H1 (cell line): ENCODE data around the gene MARK3. TPM values are rescaled to one million over a fixed set of nuclear protein-coding genes. Genes with fewer than 3 reads are reported as not detected.

Experiments used
- BCL11A ChIP-seq, 2 experiments: IDR thresholded peaks; one replicate each; pipeline ENCODE4 v1.6.1; 2011; ENCODE audit warnings: low read depth in 2 of 2, low read length in 2 of 2, mild to moderate bottlenecking in 2 of 2
- CTBP2 ChIP-seq: IDR thresholded peaks from 2 replicates; pipeline ENCODE4 v1.7.0; 2011; ENCODE audit warnings: borderline replicate concordance, mild to moderate bottlenecking, moderate library complexity, mixed read lengths, low read length; ENCODE audit not compliant: insufficient read depth, insufficient read length
- FOSL1 ChIP-seq: IDR thresholded peaks from 2 replicates; pipeline ENCODE4 v1.6.1; 2011; ENCODE audit warnings: mild to moderate bottlenecking, low read depth, low read length, moderate library complexity; ENCODE audit not compliant: insufficient read depth
- HDAC2 ChIP-seq, 2 experiments: fragments of 300-600 bp in 1 of 2; sonication (generic) in 1 of 2; IDR thresholded peaks; 2 replicates each; pipeline ENCODE4 v1.6.1; 2011 to 2012; ENCODE audit warnings: low read depth in 2 of 2, low read length in 2 of 2, mild to moderate bottlenecking in 2 of 2, moderate library complexity in 2 of 2, borderline replicate concordance in 1 of 2, inconsistent platforms in 1 of 2
- SRF ChIP-seq: IDR thresholded peaks from 2 replicates; pipeline ENCODE4 v1.6.1; 2011; ENCODE audit warnings: mild to moderate bottlenecking, low read depth, low read length, moderate library complexity
- polyA plus RNA-seq, 7 experiments: library from polyadenylated mRNA; depleted of rRNA in 3 of 7; stranded (reverse) in 5 of 7; unstranded in 2 of 7; fragments of >200 nt in 5 of 7; fragments of 200-250 nt in 2 of 7; gene quantifications; 1 replicate in 5 of 7; 2 replicates in 1 of 7; 4 replicates in 1 of 7; pipeline versions ENCODE4 v1.2.1 to v1.2.3, GENCODE V29; 2011 to 2013; ENCODE audit warnings: missing spikeins in 2 of 7, mixed read lengths in 2 of 7
- total RNA-seq: library from RNA; stranded (reverse); fragmentation: NEBNext Ultra II Directional; extraction: Animal tissue kit (Norgen Biotek cat#: 25700); gene quantifications from 2 replicates; pipeline ENCODE4 v1.2.1, GENCODE V29; 2021
- TF ChIP-seq, protein P1 (sequence below): fragments of 300-600 bp; sonication (generic); IDR thresholded peaks from 2 replicates; pipeline ENCODE4 v1.7.1; 2012; ENCODE audit warnings: low read length, moderate library complexity, mild to moderate bottlenecking, inconsistent platforms; ENCODE audit not compliant: insufficient replicate concordance
- TF ChIP-seq, protein P2 (sequence below): IDR thresholded peaks from 2 replicates; pipeline ENCODE4 v1.6.1; 2011; ENCODE audit warnings: low read length, improper control_type of control experiment

Gene MARK3
- total and polyA plus RNA-seq, 2 of the 8 experiments (the other 6 are each of a cell fraction or from before 2014, with no cell fraction given) = 39.4 to 76.9 TPM

DNA sequence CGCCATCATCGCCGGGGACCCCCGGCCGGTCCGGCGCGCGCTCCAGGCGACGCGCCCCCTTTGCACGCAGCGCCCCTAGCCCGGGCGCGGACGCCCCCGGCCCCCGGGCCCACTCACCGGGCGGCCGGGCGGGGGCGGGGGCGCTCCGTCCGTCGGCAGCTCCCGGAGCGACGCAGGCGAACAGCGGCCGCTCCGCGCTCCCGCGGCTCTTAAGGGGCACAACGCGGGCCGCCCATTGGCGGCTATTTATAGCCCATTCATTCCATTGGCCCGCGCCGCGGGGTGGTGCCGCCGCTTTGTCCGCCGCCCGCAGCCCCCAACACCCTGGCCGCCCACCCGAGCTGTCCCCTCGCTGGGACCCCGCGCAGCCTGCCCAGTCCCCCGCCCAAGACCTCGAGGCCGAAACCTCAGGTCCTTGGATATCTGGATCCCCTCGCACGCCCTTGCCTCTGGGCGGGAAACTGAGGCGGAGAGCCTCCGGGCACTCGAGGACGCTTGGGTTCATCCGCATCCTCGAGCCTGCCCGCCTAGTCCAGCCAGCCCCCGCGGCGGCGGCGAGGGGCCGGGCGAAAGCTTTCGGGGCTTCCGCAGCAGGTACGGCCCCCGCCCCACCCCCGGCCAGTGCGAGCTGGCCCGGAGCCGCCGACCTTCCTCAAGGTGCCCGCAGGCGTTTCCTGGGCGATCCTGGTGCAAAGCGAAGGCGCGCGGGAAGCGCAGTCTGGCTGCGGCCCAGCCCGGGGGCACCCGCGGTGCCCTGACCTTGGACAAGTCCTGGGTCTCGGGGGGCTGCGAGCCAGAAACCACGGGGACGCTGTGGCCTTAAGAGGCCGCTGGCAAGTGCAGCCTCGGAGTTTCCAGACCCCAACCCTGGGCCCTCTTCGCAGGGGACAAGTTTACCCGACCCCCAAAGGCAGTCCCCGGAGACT is 137.7 kb downstream of the MARK3 start, which contains the start of gene CKB (continued):
- TF ChIP-seq BCL11A (IDR thresholded peaks at IDR 0.05; ENCODE audit: low read depth in 2 of 2, low read length in 2 of 2) = no peak
- TF ChIP-seq HDAC2 (IDR thresholded peaks at IDR 0.05; ENCODE audit: borderline replicate concordance in 1 of 2, low read depth in 2 of 2, low read length in 2 of 2) = 0 out of 4 replicates have a peak, but pooled peaks of 1 of the 2 experiments have one; percentile 44
- TF ChIP-seq FOSL1 = no peak
- TF ChIP-seq, protein P1, sequence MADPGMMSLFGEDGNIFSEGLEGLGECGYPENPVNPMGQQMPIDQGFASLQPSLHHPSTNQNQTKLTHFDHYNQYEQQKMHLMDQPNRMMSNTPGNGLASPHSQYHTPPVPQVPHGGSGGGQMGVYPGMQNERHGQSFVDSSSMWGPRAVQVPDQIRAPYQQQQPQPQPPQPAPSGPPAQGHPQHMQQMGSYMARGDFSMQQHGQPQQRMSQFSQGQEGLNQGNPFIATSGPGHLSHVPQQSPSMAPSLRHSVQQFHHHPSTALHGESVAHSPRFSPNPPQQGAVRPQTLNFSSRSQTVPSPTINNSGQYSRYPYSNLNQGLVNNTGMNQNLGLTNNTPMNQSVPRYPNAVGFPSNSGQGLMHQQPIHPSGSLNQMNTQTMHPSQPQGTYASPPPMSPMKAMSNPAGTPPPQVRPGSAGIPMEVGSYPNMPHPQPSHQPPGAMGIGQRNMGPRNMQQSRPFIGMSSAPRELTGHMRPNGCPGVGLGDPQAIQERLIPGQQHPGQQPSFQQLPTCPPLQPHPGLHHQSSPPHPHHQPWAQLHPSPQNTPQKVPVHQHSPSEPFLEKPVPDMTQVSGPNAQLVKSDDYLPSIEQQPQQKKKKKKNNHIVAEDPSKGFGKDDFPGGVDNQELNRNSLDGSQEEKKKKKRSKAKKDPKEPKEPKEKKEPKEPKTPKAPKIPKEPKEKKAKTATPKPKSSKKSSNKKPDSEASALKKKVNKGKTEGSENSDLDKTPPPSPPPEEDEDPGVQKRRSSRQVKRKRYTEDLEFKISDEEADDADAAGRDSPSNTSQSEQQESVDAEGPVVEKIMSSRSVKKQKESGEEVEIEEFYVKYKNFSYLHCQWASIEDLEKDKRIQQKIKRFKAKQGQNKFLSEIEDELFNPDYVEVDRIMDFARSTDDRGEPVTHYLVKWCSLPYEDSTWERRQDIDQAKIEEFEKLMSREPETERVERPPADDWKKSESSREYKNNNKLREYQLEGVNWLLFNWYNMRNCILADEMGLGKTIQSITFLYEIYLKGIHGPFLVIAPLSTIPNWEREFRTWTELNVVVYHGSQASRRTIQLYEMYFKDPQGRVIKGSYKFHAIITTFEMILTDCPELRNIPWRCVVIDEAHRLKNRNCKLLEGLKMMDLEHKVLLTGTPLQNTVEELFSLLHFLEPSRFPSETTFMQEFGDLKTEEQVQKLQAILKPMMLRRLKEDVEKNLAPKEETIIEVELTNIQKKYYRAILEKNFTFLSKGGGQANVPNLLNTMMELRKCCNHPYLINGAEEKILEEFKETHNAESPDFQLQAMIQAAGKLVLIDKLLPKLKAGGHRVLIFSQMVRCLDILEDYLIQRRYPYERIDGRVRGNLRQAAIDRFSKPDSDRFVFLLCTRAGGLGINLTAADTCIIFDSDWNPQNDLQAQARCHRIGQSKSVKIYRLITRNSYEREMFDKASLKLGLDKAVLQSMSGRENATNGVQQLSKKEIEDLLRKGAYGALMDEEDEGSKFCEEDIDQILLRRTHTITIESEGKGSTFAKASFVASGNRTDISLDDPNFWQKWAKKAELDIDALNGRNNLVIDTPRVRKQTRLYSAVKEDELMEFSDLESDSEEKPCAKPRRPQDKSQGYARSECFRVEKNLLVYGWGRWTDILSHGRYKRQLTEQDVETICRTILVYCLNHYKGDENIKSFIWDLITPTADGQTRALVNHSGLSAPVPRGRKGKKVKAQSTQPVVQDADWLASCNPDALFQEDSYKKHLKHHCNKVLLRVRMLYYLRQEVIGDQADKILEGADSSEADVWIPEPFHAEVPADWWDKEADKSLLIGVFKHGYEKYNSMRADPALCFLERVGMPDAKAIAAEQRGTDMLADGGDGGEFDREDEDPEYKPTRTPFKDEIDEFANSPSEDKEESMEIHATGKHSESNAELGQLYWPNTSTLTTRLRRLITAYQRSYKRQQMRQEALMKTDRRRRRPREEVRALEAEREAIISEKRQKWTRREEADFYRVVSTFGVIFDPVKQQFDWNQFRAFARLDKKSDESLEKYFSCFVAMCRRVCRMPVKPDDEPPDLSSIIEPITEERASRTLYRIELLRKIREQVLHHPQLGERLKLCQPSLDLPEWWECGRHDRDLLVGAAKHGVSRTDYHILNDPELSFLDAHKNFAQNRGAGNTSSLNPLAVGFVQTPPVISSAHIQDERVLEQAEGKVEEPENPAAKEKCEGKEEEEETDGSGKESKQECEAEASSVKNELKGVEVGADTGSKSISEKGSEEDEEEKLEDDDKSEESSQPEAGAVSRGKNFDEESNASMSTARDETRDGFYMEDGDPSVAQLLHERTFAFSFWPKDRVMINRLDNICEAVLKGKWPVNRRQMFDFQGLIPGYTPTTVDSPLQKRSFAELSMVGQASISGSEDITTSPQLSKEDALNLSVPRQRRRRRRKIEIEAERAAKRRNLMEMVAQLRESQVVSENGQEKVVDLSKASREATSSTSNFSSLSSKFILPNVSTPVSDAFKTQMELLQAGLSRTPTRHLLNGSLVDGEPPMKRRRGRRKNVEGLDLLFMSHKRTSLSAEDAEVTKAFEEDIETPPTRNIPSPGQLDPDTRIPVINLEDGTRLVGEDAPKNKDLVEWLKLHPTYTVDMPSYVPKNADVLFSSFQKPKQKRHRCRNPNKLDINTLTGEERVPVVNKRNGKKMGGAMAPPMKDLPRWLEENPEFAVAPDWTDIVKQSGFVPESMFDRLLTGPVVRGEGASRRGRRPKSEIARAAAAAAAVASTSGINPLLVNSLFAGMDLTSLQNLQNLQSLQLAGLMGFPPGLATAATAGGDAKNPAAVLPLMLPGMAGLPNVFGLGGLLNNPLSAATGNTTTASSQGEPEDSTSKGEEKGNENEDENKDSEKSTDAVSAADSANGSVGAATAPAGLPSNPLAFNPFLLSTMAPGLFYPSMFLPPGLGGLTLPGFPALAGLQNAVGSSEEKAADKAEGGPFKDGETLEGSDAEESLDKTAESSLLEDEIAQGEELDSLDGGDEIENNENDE = no peak
- TF ChIP-seq SRF = no peak
- no peak for TF ChIP-seq CTBP2
- TF ChIP-seq, protein P2, sequence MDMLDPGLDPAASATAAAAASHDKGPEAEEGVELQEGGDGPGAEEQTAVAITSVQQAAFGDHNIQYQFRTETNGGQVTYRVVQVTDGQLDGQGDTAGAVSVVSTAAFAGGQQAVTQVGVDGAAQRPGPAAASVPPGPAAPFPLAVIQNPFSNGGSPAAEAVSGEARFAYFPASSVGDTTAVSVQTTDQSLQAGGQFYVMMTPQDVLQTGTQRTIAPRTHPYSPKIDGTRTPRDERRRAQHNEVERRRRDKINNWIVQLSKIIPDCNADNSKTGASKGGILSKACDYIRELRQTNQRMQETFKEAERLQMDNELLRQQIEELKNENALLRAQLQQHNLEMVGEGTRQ = no peak
